ENCODE data around the gene LARP1. TPM values are rescaled to one million over a fixed set of nuclear protein-coding genes. Genes with fewer than 3 reads are reported as not detected.

Gene LARP1
- polyA plus RNA-seq, 4 donors, result 16.8 to 104 (median 43.0) TPM

DNA sequence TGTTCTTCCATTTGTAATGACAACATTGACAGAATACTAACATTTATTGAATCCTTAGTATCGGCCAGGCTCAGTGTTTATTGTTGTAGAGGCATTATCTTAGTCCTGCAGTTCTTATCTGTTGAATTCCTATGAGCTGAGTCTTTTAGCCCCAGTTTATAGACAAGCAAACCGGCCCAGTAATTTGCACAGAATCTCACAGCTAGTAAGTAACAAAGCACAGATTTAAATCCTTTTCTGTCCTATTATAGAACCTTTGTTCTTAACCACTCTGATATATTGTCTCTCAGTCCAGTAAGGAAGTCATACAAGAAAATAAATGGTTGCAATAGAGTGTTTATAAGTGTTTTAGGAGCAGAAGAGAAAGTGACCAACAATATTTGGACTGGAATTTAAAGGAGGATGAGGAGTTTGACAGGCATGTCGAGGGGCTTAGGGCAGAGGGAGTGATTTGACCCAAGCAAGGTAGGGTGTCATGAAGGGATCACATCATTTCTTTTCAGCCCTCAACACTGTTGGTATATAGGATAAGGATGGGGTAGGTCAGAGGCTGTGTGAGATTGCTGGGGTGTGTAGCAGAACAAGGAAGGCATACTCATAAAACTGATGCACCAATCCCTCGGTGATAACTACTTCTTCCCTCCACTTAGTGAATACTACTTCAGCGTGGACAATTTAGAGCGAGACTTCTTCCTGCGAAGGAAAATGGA is 39.5 kb downstream of the LARP1 start:
- H3K27ac ChIP-seq (ENCODE audit: low read depth in 1 of 3, low read length in 2 of 3), result peak overlapping the region in 1 of 3 donors; percentile 29
- no peak for FAIRE-seq

DNA sequence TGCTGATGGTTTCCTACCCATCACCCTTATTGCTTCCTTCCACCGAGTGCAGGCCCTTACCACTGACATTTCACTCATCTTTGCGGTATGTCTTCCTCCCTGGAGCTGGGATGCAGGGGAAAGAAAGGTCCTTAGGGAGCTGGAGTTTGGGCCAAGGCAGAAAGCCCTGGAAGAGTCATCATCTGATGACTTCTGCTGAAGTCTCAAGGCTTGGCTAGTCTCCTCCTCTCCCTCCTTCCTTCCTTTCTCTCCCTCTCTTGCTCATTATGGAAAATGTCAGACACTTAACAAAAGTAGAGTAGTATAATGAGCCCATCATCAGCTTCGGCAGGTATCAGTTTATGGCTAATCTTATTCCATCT is 40.0 kb downstream of the LARP1 start:
- DNase-seq (no peak), FAIRE-seq (no peak)
- H3K9me3 ChIP-seq (ENCODE audit: control insufficient read depth in 2 of 2, insufficient read depth in 1 of 2, low read depth in 1 of 2, low read length in 1 of 2), result no peaks in the 10 kb centered on the region
- 77 to 87% (median 79%) methylated on average over 3 of the region's 3 CpGs for WGBS, 3 donors
- no peak overlapping the region for H3K4me3 ChIP-seq (ENCODE audit: low read depth in 1 of 3, low read length in 3 of 3)
- peaks cover 14 to 63% (median 21%) of the 10 kb centered on the region in 3 donors for H3K36me3 ChIP-seq (ENCODE audit: control insufficient read depth in 3 of 3, insufficient read depth in 2 of 3, low read depth in 1 of 3, low read length in 3 of 3)
- peaks cover 0 to 16% (median 0%) of the 10 kb centered on the region in 3 donors for H3K4me1 ChIP-seq (ENCODE audit: control insufficient read depth in 3 of 3, insufficient read depth in 2 of 3, low read depth in 1 of 3, low read length in 2 of 3)
- peak overlapping the region in 1 of 3 donors; percentile 29 for H3K27ac ChIP-seq (ENCODE audit: low read depth in 1 of 3, low read length in 2 of 3)
- no peaks in the 10 kb centered on the region for H3K27me3 ChIP-seq (ENCODE audit: control insufficient read depth in 3 of 3, insufficient read depth in 3 of 3, low read length in 3 of 3)

More for the DNA sequence above, 39.5 kb downstream of the LARP1 start:
- Histone ChIP-seq H3K36me3 (ENCODE audit: control insufficient read depth in 3 of 3, insufficient read depth in 2 of 3, low read depth in 1 of 3, low read length in 3 of 3) (peaks cover 10 to 63% (median 18%) of the 10 kb centered on the region in 3 donors), H3K9me3 (ENCODE audit: control insufficient read depth in 2 of 2, insufficient read depth in 1 of 2, low read depth in 1 of 2, low read length in 1 of 2) (no peaks in the 10 kb centered on the region), H3K4me1 (ENCODE audit: control insufficient read depth in 3 of 3, insufficient read depth in 2 of 3, low read depth in 1 of 3, low read length in 2 of 3) (peaks cover 0 to 16% (median 0%) of the 10 kb centered on the region in 3 donors), H3K27me3 (ENCODE audit: control insufficient read depth in 3 of 3, insufficient read depth in 3 of 3, low read length in 3 of 3) (no peaks in the 10 kb centered on the region), H3K4me3 (ENCODE audit: low read depth in 1 of 3, low read length in 3 of 3) (no peak overlapping the region)
- WGBS, 3 donors, result 58 to 64% (median 63%) methylated on average over 7 of the region's 7 CpGs
- DNase-seq, result peak; percentile 41 to 44

DNA sequence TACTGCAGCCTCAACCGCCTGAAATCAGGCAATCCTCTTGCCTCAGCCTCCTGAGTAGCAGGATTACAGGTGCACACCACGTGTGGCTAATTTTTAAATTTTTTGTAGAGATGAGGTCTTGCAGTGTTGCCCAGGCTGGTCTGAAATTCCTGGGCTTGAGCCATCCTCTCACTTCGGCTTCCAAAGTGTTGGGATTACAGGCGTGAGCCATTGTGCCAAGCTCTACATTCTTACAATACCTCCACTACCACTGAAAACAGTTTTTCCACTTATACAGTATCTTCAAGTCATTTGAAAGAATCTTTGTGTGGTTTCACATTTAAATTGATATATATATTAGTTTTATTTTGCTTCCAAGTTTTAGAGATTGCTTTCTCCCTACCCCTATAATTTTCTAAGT is 42.6 kb downstream of the LARP1 start:
- FAIRE-seq (no peak), DNase-seq (no peak)
- peaks cover 23 to 52% (median 40%) of the 10 kb centered on the region in 3 donors for H3K36me3 ChIP-seq (ENCODE audit: control insufficient read depth in 3 of 3, insufficient read depth in 2 of 3, low read depth in 1 of 3, low read length in 3 of 3)
- H3K27me3 ChIP-seq (ENCODE audit: control insufficient read depth in 3 of 3, insufficient read depth in 3 of 3, low read length in 3 of 3), result no peaks in the 10 kb centered on the region
- no peak overlapping the region for H3K27ac ChIP-seq (ENCODE audit: low read depth in 1 of 3, low read length in 2 of 3)
- WGBS, 3 donors, result 89 to 93% (median 91%) methylated on average over 4 of the region's 4 CpGs
- no peak overlapping the region for H3K4me3 ChIP-seq (ENCODE audit: low read depth in 1 of 3, low read length in 3 of 3)
- no peaks in the 10 kb centered on the region for H3K9me3 ChIP-seq (ENCODE audit: control insufficient read depth in 2 of 2, insufficient read depth in 1 of 2, low read depth in 1 of 2, low read length in 1 of 2)
- peaks cover 0 to 16% (median 0%) of the 10 kb centered on the region in 3 donors for H3K4me1 ChIP-seq (ENCODE audit: control insufficient read depth in 3 of 3, insufficient read depth in 2 of 3, low read depth in 1 of 3, low read length in 2 of 3)

DNA sequence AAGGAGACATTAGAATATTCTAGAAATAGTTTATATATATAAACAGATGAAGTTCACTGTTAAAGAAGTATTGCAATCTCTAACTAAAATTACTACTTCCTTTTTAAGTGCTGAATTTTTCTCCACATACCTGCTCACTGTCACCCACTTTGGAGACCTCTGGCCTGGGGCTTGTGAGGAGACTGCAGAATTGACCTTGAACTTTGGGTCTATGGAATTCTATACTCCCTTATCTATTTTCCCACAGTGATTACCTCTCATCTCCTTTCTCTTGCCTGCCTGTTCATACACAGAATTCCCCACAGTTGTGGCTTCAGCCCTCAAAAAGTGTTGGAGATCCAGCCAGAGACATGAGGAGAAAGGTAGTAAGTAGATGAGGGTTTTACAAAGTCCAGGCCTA is 45.4 kb downstream of the LARP1 start:
- no peaks in the 10 kb centered on the region for H3K4me1 ChIP-seq (ENCODE audit: control insufficient read depth in 3 of 3, insufficient read depth in 2 of 3, low read depth in 1 of 3, low read length in 2 of 3)
- FAIRE-seq, result no peak
- H3K9me3 ChIP-seq (ENCODE audit: control insufficient read depth in 2 of 2, insufficient read depth in 1 of 2, low read depth in 1 of 2, low read length in 1 of 2), result no peaks in the 10 kb centered on the region
- H3K36me3 ChIP-seq (ENCODE audit: control insufficient read depth in 3 of 3, insufficient read depth in 2 of 3, low read depth in 1 of 3, low read length in 3 of 3), result peaks cover 31 to 56% (median 55%) of the 10 kb centered on the region in 3 donors
- H3K27me3 ChIP-seq (ENCODE audit: control insufficient read depth in 3 of 3, insufficient read depth in 3 of 3, low read length in 3 of 3), result no peaks in the 10 kb centered on the region
- DNase-seq, result no peak
- H3K27ac ChIP-seq (ENCODE audit: low read depth in 1 of 3, low read length in 2 of 3), result no peak overlapping the region
- H3K4me3 ChIP-seq (ENCODE audit: low read depth in 1 of 3, low read length in 3 of 3), result no peak overlapping the region

DNA sequence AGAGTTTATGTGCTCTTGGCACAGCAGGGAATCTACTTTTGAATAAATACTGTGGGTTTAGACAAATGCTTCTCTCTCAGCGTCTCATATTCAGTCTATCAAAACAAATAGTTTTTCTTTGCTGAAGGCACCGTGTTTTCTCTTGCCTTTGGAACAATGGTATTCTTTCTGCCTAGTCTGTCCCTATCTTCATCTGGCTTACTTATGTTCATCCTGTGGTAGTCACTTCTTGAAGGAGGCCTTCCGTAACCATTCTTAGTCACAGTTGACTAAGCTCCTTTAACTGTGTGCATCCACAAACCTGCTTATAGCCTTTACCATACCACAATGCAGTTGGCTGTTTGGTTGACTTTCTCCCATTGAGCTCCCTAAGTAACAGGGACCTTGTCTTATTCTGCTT is 45.9 kb downstream of the LARP1 start:
- Histone ChIP-seq H3K9me3 (ENCODE audit: control insufficient read depth in 2 of 2, insufficient read depth in 1 of 2, low read depth in 1 of 2, low read length in 1 of 2) (no peaks in the 10 kb centered on the region), H3K27me3 (ENCODE audit: control insufficient read depth in 3 of 3, insufficient read depth in 3 of 3, low read length in 3 of 3) (no peaks in the 10 kb centered on the region), H3K36me3 (ENCODE audit: control insufficient read depth in 3 of 3, insufficient read depth in 2 of 3, low read depth in 1 of 3, low read length in 3 of 3) (peaks cover 35 to 58% (median 58%) of the 10 kb centered on the region in 3 donors), H3K27ac (ENCODE audit: low read depth in 1 of 3, low read length in 2 of 3) (no peak overlapping the region), H3K4me3 (ENCODE audit: low read depth in 1 of 3, low read length in 3 of 3) (no peak overlapping the region), H3K4me1 (ENCODE audit: control insufficient read depth in 3 of 3, insufficient read depth in 2 of 3, low read depth in 1 of 3, low read length in 2 of 3) (no peaks in the 10 kb centered on the region)
- 91 to 97% (median 94%) methylated on average over 3 of the region's 3 CpGs for WGBS, 3 donors
- no peak for DNase-seq
- no peak for FAIRE-seq

DNA sequence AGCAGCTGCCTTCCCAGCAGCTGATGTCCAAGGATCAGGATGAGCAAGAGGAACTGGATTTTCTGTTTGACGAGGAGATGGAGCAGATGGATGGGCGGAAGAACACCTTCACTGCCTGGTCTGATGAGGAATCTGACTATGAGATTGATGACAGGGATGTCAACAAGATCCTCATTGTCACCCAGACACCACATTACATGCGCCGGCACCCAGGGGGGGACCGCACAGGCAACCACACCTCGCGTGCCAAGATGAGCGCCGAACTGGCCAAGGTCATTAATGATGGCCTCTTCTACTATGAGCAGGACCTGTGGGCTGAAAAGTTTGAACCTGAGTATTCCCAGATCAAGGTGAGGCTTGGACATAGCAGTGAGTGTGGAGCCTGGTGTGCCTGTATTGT is 46.9 kb downstream of the LARP1 start:
- peaks cover 40 to 60% (median 56%) of the 10 kb centered on the region in 3 donors for H3K36me3 ChIP-seq (ENCODE audit: control insufficient read depth in 3 of 3, insufficient read depth in 2 of 3, low read depth in 1 of 3, low read length in 3 of 3)
- no peaks in the 10 kb centered on the region for H3K4me1 ChIP-seq (ENCODE audit: control insufficient read depth in 3 of 3, insufficient read depth in 2 of 3, low read depth in 1 of 3, low read length in 2 of 3)

DNA sequence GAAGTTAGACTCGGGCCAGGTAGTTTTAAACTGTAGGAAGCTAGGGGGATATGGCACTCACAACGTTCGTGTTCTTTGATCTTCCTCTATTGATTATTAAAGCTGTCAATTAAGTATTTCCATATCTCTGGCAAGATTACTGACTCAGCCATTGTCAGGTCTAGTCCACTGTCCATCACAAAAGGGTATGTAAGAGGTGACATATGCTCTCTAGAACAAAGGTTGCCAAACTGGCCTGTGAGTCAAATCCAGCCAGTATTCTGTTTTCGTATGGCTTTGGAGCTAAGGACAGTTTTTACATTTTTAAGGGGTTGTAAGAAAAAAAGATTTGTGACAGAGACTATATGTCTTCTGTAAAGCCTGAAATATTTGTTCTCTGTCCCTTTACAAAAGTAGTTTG is 51.0 kb downstream of the LARP1 start:
- Histone ChIP-seq H3K4me1 (ENCODE audit: control insufficient read depth in 3 of 3, insufficient read depth in 2 of 3, low read depth in 1 of 3, low read length in 2 of 3) (no peaks in the 10 kb centered on the region), H3K4me3 (ENCODE audit: low read depth in 1 of 3, low read length in 3 of 3) (no peak overlapping the region), H3K27ac (ENCODE audit: low read depth in 1 of 3, low read length in 2 of 3) (no peak overlapping the region), H3K27me3 (ENCODE audit: control insufficient read depth in 3 of 3, insufficient read depth in 3 of 3, low read length in 3 of 3) (no peaks in the 10 kb centered on the region), H3K9me3 (ENCODE audit: control insufficient read depth in 2 of 2, insufficient read depth in 1 of 2, low read depth in 1 of 2, low read length in 1 of 2) (no peaks in the 10 kb centered on the region), H3K36me3 (ENCODE audit: control insufficient read depth in 3 of 3, insufficient read depth in 2 of 3, low read depth in 1 of 3, low read length in 3 of 3) (peaks cover 38 to 57% (median 42%) of the 10 kb centered on the region in 3 donors)
- FAIRE-seq (no peak), DNase-seq (peak in 1 of 2 donors; percentile 59)
- 52 to 75% (median 58%) methylated on average over 4 of the region's 4 CpGs for WGBS, 3 donors

More for the DNA sequence above, 46.9 kb downstream of the LARP1 start:
- Histone ChIP-seq H3K9me3 (ENCODE audit: control insufficient read depth in 2 of 2, insufficient read depth in 1 of 2, low read depth in 1 of 2, low read length in 1 of 2) (no peaks in the 10 kb centered on the region), H3K4me3 (ENCODE audit: low read depth in 1 of 3, low read length in 3 of 3) (no peak overlapping the region), H3K27me3 (ENCODE audit: control insufficient read depth in 3 of 3, insufficient read depth in 3 of 3, low read length in 3 of 3) (no peaks in the 10 kb centered on the region), H3K27ac (ENCODE audit: low read depth in 1 of 3, low read length in 2 of 3) (no peak overlapping the region)
- no peak for DNase-seq
- WGBS, 3 donors, result 96 to 98% (median 97%) methylated on average over 9 of the region's 9 CpGs
- FAIRE-seq, result no peak

DNA sequence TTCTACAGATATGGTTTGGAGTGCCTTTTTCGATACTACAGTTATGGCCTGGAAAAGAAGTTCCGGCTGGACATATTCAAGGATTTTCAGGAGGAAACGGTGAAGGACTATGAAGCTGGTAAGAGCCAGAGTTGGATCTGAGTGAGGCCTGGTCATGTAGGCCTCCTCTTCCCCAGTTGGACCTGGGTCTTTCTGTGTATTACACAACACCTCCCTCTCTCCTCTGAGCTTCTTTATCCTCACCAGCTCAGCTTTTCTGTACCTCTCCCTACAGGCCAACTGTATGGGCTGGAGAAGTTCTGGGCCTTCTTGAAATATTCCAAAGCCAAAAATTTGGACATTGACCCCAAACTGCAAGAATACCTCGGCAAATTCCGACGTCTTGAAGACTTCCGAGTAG is 56.1 kb downstream of the LARP1 start:
- WGBS, 3 donors, result 68 to 78% (median 69%) methylated on average over 7 of the region's 7 CpGs
- no peak for FAIRE-seq

More for the DNA sequence above, 56.1 kb downstream of the LARP1 start:
- peaks cover 24 to 62% (median 41%) of the 10 kb centered on the region in 3 donors for H3K36me3 ChIP-seq (ENCODE audit: control insufficient read depth in 3 of 3, insufficient read depth in 2 of 3, low read depth in 1 of 3, low read length in 3 of 3)
- no peak overlapping the region for H3K4me3 ChIP-seq (ENCODE audit: low read depth in 1 of 3, low read length in 3 of 3)
- no peak for DNase-seq
- no peak overlapping the region for H3K27ac ChIP-seq (ENCODE audit: low read depth in 1 of 3, low read length in 2 of 3)
- no peaks in the 10 kb centered on the region for H3K27me3 ChIP-seq (ENCODE audit: control insufficient read depth in 3 of 3, insufficient read depth in 3 of 3, low read length in 3 of 3)
- H3K4me1 ChIP-seq (ENCODE audit: control insufficient read depth in 3 of 3, insufficient read depth in 2 of 3, low read depth in 1 of 3, low read length in 2 of 3), result no peaks in the 10 kb centered on the region
- no peaks in the 10 kb centered on the region for H3K9me3 ChIP-seq (ENCODE audit: control insufficient read depth in 2 of 2, insufficient read depth in 1 of 2, low read depth in 1 of 2, low read length in 1 of 2)
